SK-N-SH treated with all-trans-retinoic acid at 6 μM for 48 hours (cell line): Measurements from ENCODE around the gene ENSA.

Source experiments
- ATAC-seq: fragments of 200-7000 bp; cut with Tn5 transposase; 3 replicates; pipeline ENCODE4 v1.9.1; 2020; ENCODE audit warnings: mild to moderate bottlenecking, moderate library complexity
- ARNTL ChIP-seq: fragments of 450-650 bp; formaldehyde crosslinking; IDR thresholded peaks from 2 replicates; pipeline ENCODE4 v1.5.0; 2020; ENCODE audit warnings: low read depth, mild to moderate bottlenecking, moderate library complexity, borderline replicate concordance
- BACH2 ChIP-seq: fragments of 250-450 bp; sonication (Bioruptor Pico); IDR thresholded peaks from 2 replicates; pipeline ENCODE4 v1.9.0; 2021; ENCODE audit warnings: mild to moderate bottlenecking, borderline replicate concordance
- CSRNP3 ChIP-seq: fragments of 250-450 bp; sonication (Bioruptor Pico); IDR thresholded peaks from 2 replicates; pipeline ENCODE4 v1.5.1; 2021; ENCODE audit warnings: mild to moderate bottlenecking, moderate library complexity
- ESRRG ChIP-seq: fragments of 250-450 bp; sonication (Bioruptor Pico); IDR thresholded peaks from 2 replicates; pipeline ENCODE4 v1.6.1; 2021; ENCODE audit warnings: mild to moderate bottlenecking
- GLIS3 ChIP-seq: fragments of 250-450 bp; sonication (Bioruptor Pico); IDR thresholded peaks from 2 replicates; pipeline ENCODE4 v1.5.0; 2020; ENCODE audit warnings: mild to moderate bottlenecking, moderate library complexity
- ISL1 ChIP-seq: fragments of 250-450 bp; sonication (Bioruptor Pico); IDR thresholded peaks from 2 replicates; pipeline ENCODE4 v2.1.2; 2022; ENCODE audit warnings: mild to moderate bottlenecking, moderate library complexity
- OSR1 ChIP-seq: fragments of 250-450 bp; sonication (Bioruptor Pico); IDR thresholded peaks from 2 replicates; pipeline ENCODE4 v1.8.0; 2022; ENCODE audit warnings: moderate library complexity, mild to moderate bottlenecking, inconsistent platforms
- PATZ1 ChIP-seq: fragments of 250-450 bp; sonication (Bioruptor Pico); IDR thresholded peaks from 2 replicates; pipeline ENCODE4 v1.8.0; 2020; ENCODE audit warnings: mild to moderate bottlenecking, moderate library complexity, borderline replicate concordance
- POU6F1 ChIP-seq: fragments of 250-450 bp; sonication (Bioruptor Pico); IDR thresholded peaks from 2 replicates; pipeline ENCODE4 v1.8.0; 2021; ENCODE audit warnings: low read depth, mild to moderate bottlenecking, moderate library complexity, borderline replicate concordance
- PPARA ChIP-seq: fragments of 250-450 bp; sonication (Bioruptor Pico); IDR thresholded peaks from 2 replicates; pipeline ENCODE4 v1.5.0; 2020; ENCODE audit warnings: mild to moderate bottlenecking, borderline replicate concordance
- RARB ChIP-seq: fragments of 250-450 bp; sonication (Bioruptor Pico); IDR thresholded peaks from 2 replicates; pipeline ENCODE4 v1.8.0; 2021; ENCODE audit warnings: mild to moderate bottlenecking, moderate library complexity
- SNAI2 ChIP-seq: fragments of 250-450 bp; sonication (Bioruptor Pico); IDR thresholded peaks from 2 replicates; pipeline ENCODE4 v1.5.0; 2020; ENCODE audit warnings: mild to moderate bottlenecking, moderate library complexity
- TCF4 ChIP-seq: fragments of 250-450 bp; sonication (Bioruptor Pico); IDR thresholded peaks from 2 replicates; pipeline ENCODE4 v1.8.0; 2021; ENCODE audit warnings: mild to moderate bottlenecking, moderate library complexity, borderline replicate concordance
- TOX ChIP-seq: fragments of 250-450 bp; sonication (Bioruptor Pico); IDR thresholded peaks from 2 replicates; pipeline ENCODE4 v1.8.0; 2021; ENCODE audit warnings: mild to moderate bottlenecking, moderate library complexity, borderline replicate concordance
- TSHZ2 ChIP-seq: fragments of 250-450 bp; sonication (Bioruptor Pico); IDR thresholded peaks from 2 replicates; pipeline ENCODE4 v1.5.0; 2020; ENCODE audit warnings: mild to moderate bottlenecking, moderate library complexity
- ZC3H10 ChIP-seq: fragments of 250-450 bp; sonication (Bioruptor Pico); IDR thresholded peaks from 2 replicates; pipeline ENCODE4 v1.5.1; 2021; ENCODE audit warnings: mild to moderate bottlenecking, moderate library complexity
- ZFP3 ChIP-seq: fragments of 250-450 bp; sonication (Bioruptor Pico); IDR thresholded peaks from 2 replicates; pipeline ENCODE4 v1.5.0; 2020; ENCODE audit warnings: mild to moderate bottlenecking, moderate library complexity
- ZFP30 ChIP-seq: fragments of 450-650 bp; formaldehyde crosslinking; IDR thresholded peaks from 2 replicates; pipeline ENCODE4 v1.5.0; 2022; ENCODE audit warnings: mild to moderate bottlenecking, moderate library complexity
- ZNF565 ChIP-seq: fragments of 450-650 bp; formaldehyde crosslinking; conservative IDR thresholded peaks from 2 replicates; pipeline ENCODE4 v1.5.0; 2020; ENCODE audit warnings: low read depth, mild to moderate bottlenecking, moderate library complexity
- ZNF70 ChIP-seq: fragments of 450-650 bp; formaldehyde crosslinking; IDR thresholded peaks from 2 replicates; pipeline ENCODE4 v1.5.0; 2020; ENCODE audit warnings: mild to moderate bottlenecking, moderate library complexity
- ZNF8 ChIP-seq: fragments of 450-650 bp; formaldehyde crosslinking; IDR thresholded peaks from 2 replicates; pipeline ENCODE4 v1.5.0; 2020; ENCODE audit warnings: mild to moderate bottlenecking, moderate library complexity

The ENSA gene

GRCh38 chr1:150663321-150663720 is 33.9 kb upstream of the ENSA start:
- TF ChIP-seq CSRNP3 (CRISPR knock-in tag) (no peak), ZFP3 (CRISPR knock-in tag) (no peak), TOX (CRISPR knock-in tag) (no peak), ESRRG (CRISPR knock-in tag) (no peak), ARNTL (CRISPR knock-in tag) (no peak), PATZ1 (CRISPR knock-in tag) (no peak), ISL1 (CRISPR knock-in tag) (no peak), ZC3H10 (CRISPR knock-in tag) (no peak), ZNF8 (CRISPR knock-in tag) (no peak), OSR1 (CRISPR knock-in tag) (no peak), GLIS3 (CRISPR knock-in tag) (no peak), POU6F1 (no peak), TCF4 (CRISPR knock-in tag) (no peak), RARB (CRISPR knock-in tag) (no peak), SNAI2 (CRISPR knock-in tag) (no peak), ZNF565 (CRISPR knock-in tag) (no peak)
- TF ChIP-seq, all 23 proteins: peak for 0
- ATAC-seq = no peak

GRCh38 chr1:150662811-150663210 is 33.4 kb upstream of the ENSA start:
- ATAC-seq = no peak

More at GRCh38 chr1:150662811-150663210, 33.4 kb upstream of the ENSA start:
- no peak for TF ChIP-seq RARB (CRISPR knock-in tag)
- TF ChIP-seq ZNF8 (CRISPR knock-in tag) = no peak
- TF ChIP-seq BACH2 (CRISPR knock-in tag) = no peak
- TF ChIP-seq TCF4 (CRISPR knock-in tag) = no peak
- TF ChIP-seq ZNF565 (CRISPR knock-in tag) = no peak
- TF ChIP-seq ZFP30 (CRISPR knock-in tag) = no peak
- TF ChIP-seq ZC3H10 (CRISPR knock-in tag) = no peak
- TF ChIP-seq PPARA (CRISPR knock-in tag) = no peak
- TF ChIP-seq CSRNP3 (CRISPR knock-in tag) = no peak
- no peak for TF ChIP-seq GLIS3 (CRISPR knock-in tag)
- no peak for TF ChIP-seq ZFP3 (CRISPR knock-in tag)
- TF ChIP-seq TSHZ2 (CRISPR knock-in tag) = no peak
- no peak for TF ChIP-seq OSR1 (CRISPR knock-in tag)
- TF ChIP-seq SNAI2 (CRISPR knock-in tag) = no peak
- no peak for TF ChIP-seq ZNF70 (CRISPR knock-in tag)
- TF ChIP-seq ISL1 (CRISPR knock-in tag) = no peak
- TF ChIP-seq ESRRG (CRISPR knock-in tag) = no peak
- no peak for TF ChIP-seq ARNTL (CRISPR knock-in tag)
